H1 (cell line): Measurements from ENCODE around the gene JPH3. TPM values are rescaled to one million over a fixed set of nuclear protein-coding genes. Genes with fewer than 3 reads are reported as not detected.

Source experiments
- CTCF ChIA-PET: fragments of 300-600 bp; sonication (Branson Sonifier 250); formaldehyde crosslinking; loops from one replicate; lab custom pipeline; 2021; ENCODE audit not compliant: partially characterized antibody; lab: Charles Lee
- POLR2A ChIA-PET: fragments of 300-600 bp; sonication (Branson Sonifier 250); formaldehyde crosslinking; loops from one replicate; lab custom pipeline; 2021; ENCODE audit warnings: inconsistent platforms; ENCODE audit not compliant: partially characterized antibody; lab: Charles Lee
- DNase-seq, 2 experiments: peaks; one replicate each; pipeline versions ENCODE4 v3.0.0 to v3.0.0-alpha.2; 2010 to 2022; ENCODE audit warnings: low spot score in 2 of 2, low read depth in 1 of 2, mixed read lengths in 1 of 2
- FAIRE-seq: peaks from 2 replicates; lab custom pipeline; 2011; peaks lifted over from hg19 to GRCh38; lab: Jason Lieb, UNC
- H2AFZ ChIP-seq: 2 replicates; pipeline ENCODE4 v1.8.1; 2012; ENCODE audit warnings: low read length, inconsistent platforms
- H2AK5ac ChIP-seq: 2 replicates; pipeline ENCODE4 v1.6.1; 2013; ENCODE audit warnings: low read depth, low read length
- H2BK120ac ChIP-seq: replicated peaks from 2 replicates; pipeline ENCODE3; 2013; ENCODE audit warnings: low read depth, low read length, inconsistent platforms
- H2BK12ac ChIP-seq: 2 replicates; pipeline ENCODE4 v1.6.1; 2013; ENCODE audit warnings: low read depth, low read length
- H2BK15ac ChIP-seq: 2 replicates; pipeline ENCODE4 v1.6.1; 2013; ENCODE audit warnings: low read length
- H2BK20ac ChIP-seq: 2 replicates; pipeline ENCODE4 v1.6.1; 2013; ENCODE audit warnings: low read length
- H2BK5ac ChIP-seq: 2 replicates; pipeline ENCODE4 v1.6.1; 2013; ENCODE audit warnings: low read depth, low read length
- H3K14ac ChIP-seq: 2 replicates; pipeline ENCODE4 v1.6.1; 2013; ENCODE audit warnings: inconsistent platforms; ENCODE audit not compliant: insufficient read length
- H3K18ac ChIP-seq: 2 replicates; pipeline ENCODE4 v1.6.1; 2013; ENCODE audit warnings: low read length; ENCODE audit errors: extremely low read depth
- H3K23ac ChIP-seq: 2 replicates; pipeline ENCODE4 v1.6.1; 2013; ENCODE audit warnings: inconsistent platforms; ENCODE audit not compliant: insufficient read length
- H3K23me2 ChIP-seq: 2 replicates; pipeline ENCODE4 v1.6.1; 2013; ENCODE audit warnings: low read depth, low read length
- H3K27ac ChIP-seq: 2 replicates; pipeline ENCODE4 v1.6.1; 2011; ENCODE audit warnings: low read depth, low read length, inconsistent platforms
- H3K27me3 ChIP-seq, 4 experiments: replicated peaks in 1 of 4; 1 replicate in 1 of 4; 2 replicates in 3 of 4; pipeline versions ENCODE4 v1.6.1 to v1.8.1; 2011 to 2013; ENCODE audit warnings: low read length in 3 of 4, mild to moderate bottlenecking in 3 of 4, inconsistent platforms in 2 of 4, mixed read lengths in 2 of 4, moderate library complexity in 1 of 4; ENCODE audit not compliant: control insufficient read depth in 3 of 4, insufficient read depth in 3 of 4; ENCODE audit errors: extremely low read depth in 1 of 4
- H3K36me3 ChIP-seq, 4 experiments: 2 replicates each; pipeline versions ENCODE4 v1.6.1 to v1.8.1; 2011 to 2013; ENCODE audit warnings: mild to moderate bottlenecking in 4 of 4, low read length in 3 of 4, moderate library complexity in 2 of 4, control low read depth in 1 of 4, inconsistent platforms in 1 of 4; ENCODE audit not compliant: insufficient read depth in 4 of 4, control insufficient read depth in 2 of 4
- H3K4ac ChIP-seq: replicated peaks from 2 replicates; pipeline ENCODE3; 2013; ENCODE audit warnings: low read length, low read depth, mixed read lengths, inconsistent platforms; ENCODE audit not compliant: insufficient read length
- H3K4me1 ChIP-seq, 4 experiments: replicated peaks in 1 of 4; 1 replicate in 1 of 4; 2 replicates in 3 of 4; pipeline versions ENCODE4 v1.6.1 to v1.8.1; 2011 to 2013; ENCODE audit warnings: low read length in 3 of 4, inconsistent platforms in 2 of 4, mixed read lengths in 1 of 4; ENCODE audit not compliant: insufficient read depth in 4 of 4, control insufficient read depth in 3 of 4
- H3K4me2 ChIP-seq, 2 experiments: 2 replicates each; pipeline versions ENCODE4 v1.6.1 to v1.8.1; 2011 to 2013; ENCODE audit warnings: low read depth in 2 of 2, low read length in 2 of 2, control low read depth in 1 of 2, inconsistent platforms in 1 of 2, mild to moderate bottlenecking in 1 of 2; ENCODE audit not compliant: insufficient read depth in 1 of 2
- H3K4me3 ChIP-seq, 4 experiments: fragments of 200-600, 300-600 bp in 1 of 4; sonication (generic), shearing (Covaris generic), sonication (Bioruptor Twin) in 1 of 4; 2 replicates each; pipeline versions ENCODE4 v1.5.1 to v1.8.1; 2011 to 2016; ENCODE audit warnings: low read length in 4 of 4, low read depth in 3 of 4, control low read depth in 2 of 4, inconsistent platforms in 2 of 4, mild to moderate bottlenecking in 2 of 4, mixed read lengths in 1 of 4, moderate library complexity in 1 of 4; ENCODE audit not compliant: insufficient read depth in 2 of 4; ENCODE audit errors: extremely low read depth in 1 of 4
- H3K56ac ChIP-seq: replicated peaks from 2 replicates; pipeline ENCODE3; 2013; ENCODE audit warnings: low read depth, mild to moderate bottlenecking, mixed read lengths, low read length, inconsistent platforms; ENCODE audit not compliant: insufficient read length
- H3K79me1 ChIP-seq: 2 replicates; pipeline ENCODE4 v1.6.1; 2013; ENCODE audit warnings: low read depth, low read length, control low read depth
- H3K79me2 ChIP-seq, 2 experiments: 2 replicates each; pipeline versions ENCODE4 v1.6.1 to v1.8.1; 2012 to 2013; ENCODE audit warnings: low read length in 2 of 2, mild to moderate bottlenecking in 2 of 2, inconsistent platforms in 1 of 2; ENCODE audit not compliant: insufficient read depth in 2 of 2, control insufficient read depth in 1 of 2
- H3K9ac ChIP-seq, 4 experiments: replicated peaks in 1 of 4; 1 replicate in 1 of 4; 2 replicates in 3 of 4; pipeline versions ENCODE4 v1.6.1 to v1.8.1; 2011 to 2013; ENCODE audit warnings: low read depth in 3 of 4, low read length in 3 of 4, control low read depth in 2 of 4, mild to moderate bottlenecking in 2 of 4, moderate library complexity in 2 of 4, inconsistent platforms in 1 of 4; ENCODE audit errors: extremely low read depth in 1 of 4
- H3K9me3 ChIP-seq, 2 experiments: 2 replicates each; pipeline versions ENCODE4 v1.6.1 to v1.8.1; 2012 to 2013; ENCODE audit warnings: mild to moderate bottlenecking in 2 of 2, moderate library complexity in 2 of 2, control low read depth in 1 of 2, inconsistent platforms in 1 of 2, low read depth in 1 of 2, low read length in 1 of 2, mixed read lengths in 1 of 2; ENCODE audit not compliant: insufficient read depth in 2 of 2
- H4K20me1 ChIP-seq, 2 experiments: replicated peaks in 1 of 2; 2 replicates each; pipeline versions ENCODE3 to v1.8.1; 2011 to 2013; ENCODE audit warnings: inconsistent platforms in 2 of 2, low read length in 2 of 2, mild to moderate bottlenecking in 1 of 2; ENCODE audit not compliant: insufficient read depth in 2 of 2, control insufficient read depth in 1 of 2
- H4K5ac ChIP-seq: 2 replicates; pipeline ENCODE4 v1.6.1; 2013; ENCODE audit warnings: low read length, low read depth, mixed read lengths, inconsistent platforms; ENCODE audit not compliant: insufficient read length
- H4K8ac ChIP-seq: 2 replicates; pipeline ENCODE4 v1.8.0; 2013; ENCODE audit warnings: mild to moderate bottlenecking, moderate library complexity, low read length, inconsistent platforms; ENCODE audit not compliant: insufficient read depth; ENCODE audit errors: extremely low read depth
- H4K91ac ChIP-seq: replicated peaks from 2 replicates; pipeline ENCODE3; 2013; ENCODE audit warnings: low read length, mixed read lengths, inconsistent platforms; ENCODE audit not compliant: insufficient read length
- KDM1A ChIP-seq: fragments of 200-600, 300-600 bp; sonication (generic); IDR thresholded peaks from 2 replicates; pipeline ENCODE4 v1.7.1; 2016; ENCODE audit warnings: mild to moderate bottlenecking, low read length, borderline replicate concordance
- WGBS, 2 experiments: shearing (Covaris generic) in 1 of 2; methylation state at CpG; one replicate each; pipeline versions ENCODE4 v1.1.6 to v1.1.7; 2013 to 2015; ENCODE audit warnings: low lambda C conversion rate in 2 of 2, mixed read lengths in 2 of 2, inconsistent platforms in 1 of 2, low coverage in 1 of 2, missing lambda C conversion rate in 1 of 2; ENCODE audit not compliant: insufficient replicate concordance in 2 of 2, insufficient coverage in 1 of 2, insufficient read length in 1 of 2; ENCODE audit errors: extremely low coverage in 1 of 2, missing lambda C conversion rate in 1 of 2; 5-methylcytosine and 5-hydroxymethylcytosine counted together
- polyA plus RNA-seq, 7 experiments: library from polyadenylated mRNA; depleted of rRNA in 3 of 7; stranded (reverse) in 5 of 7; unstranded in 2 of 7; fragments of >200 nt in 5 of 7; fragments of 200-250 nt in 2 of 7; gene quantifications; 1 replicate in 5 of 7; 2 replicates in 1 of 7; 4 replicates in 1 of 7; pipeline versions ENCODE4 v1.2.1 to v1.2.3, GENCODE V29; 2011 to 2013; ENCODE audit warnings: missing spikeins in 2 of 7, mixed read lengths in 2 of 7
- total RNA-seq: library from RNA; stranded (reverse); fragmentation: NEBNext Ultra II Directional; extraction: Animal tissue kit (Norgen Biotek cat#: 25700); gene quantifications from 2 replicates; pipeline ENCODE4 v1.2.1, GENCODE V29; 2021

Gene JPH3
- total and polyA plus RNA-seq, 2 of the 8 experiments (the other 6 are each of a cell fraction or from before 2014, with no cell fraction given): 10.3 to 28.3 TPM

- Histone ChIP-seq H3K27me3 (no peaks in the 10 kb centered on the region), H2BK120ac (no peak overlapping the region), H2BK20ac (no peak overlapping the region), H3K4me1 (peaks cover 0 to 2% (median under 1%) of the 10 kb centered on the region in 4 experiments; a peak in 2 of 7 replicates), H3K36me3 (peaks cover 5 to 25% (median 15%) of the 10 kb centered on the region in 4 experiments; a peak in 6 of 8 replicates), H3K4me3 (no peak overlapping the region), H3K79me1 (peaks cover 16% of the 10 kb centered on the region), H4K8ac (no peak overlapping the region), H3K9ac (no peak overlapping the region), H2BK12ac (no peak overlapping the region), H4K5ac (no peak overlapping the region), H3K14ac (no peak overlapping the region), H3K27ac (no peak overlapping the region), H2AFZ (no peak overlapping the region), H2BK5ac (no peak overlapping the region), H4K20me1 (peaks cover 11 to 20% of the 10 kb centered on the region in 2 experiments), H3K23me2 (no peaks in the 10 kb centered on the region), H3K4me2 (no peak overlapping the region), H2BK15ac (no peak overlapping the region), H3K79me2 (peaks cover 4 to 33% of the 10 kb centered on the region in 2 experiments; a peak in 3 of 4 replicates), H4K91ac (no peak overlapping the region), H2AK5ac (no peak overlapping the region), H3K9me3 (no peaks in the 10 kb centered on the region), H3K56ac (no peak overlapping the region), H3K23ac (no peak overlapping the region), H3K4ac (no peak overlapping the region), H3K18ac (no peak overlapping the region)
- ChIA-PET CTCF (interaction anchor here (1.3 kb wide), 1 partner anchor 16 kb away, joined by 4 read pairs; no protein-coding TSS in a partner anchor), POLR2A (interaction anchor here (0.6 to 5.4 kb wide), 3 partner anchors 9 to 137 kb away, joined by 3 to 39 read pairs (median 3); partner anchors contain the start of gene SLC7A5)
- TF ChIP-seq KDM1A: no peak
- DNase-seq (no peak), FAIRE-seq (no peak)
- WGBS, 2 experiments: 97% methylated on average over 13 of the region's 13 CpGs; no CpG with 5 or more reads in 1 of the 2 experiments
Observed at GRCh38 chr16:87731607-87732006, 129.3 kb downstream of the JPH3 start.
